ENCODE results near the gene GAL3ST2.

The GAL3ST2 gene

DNA sequence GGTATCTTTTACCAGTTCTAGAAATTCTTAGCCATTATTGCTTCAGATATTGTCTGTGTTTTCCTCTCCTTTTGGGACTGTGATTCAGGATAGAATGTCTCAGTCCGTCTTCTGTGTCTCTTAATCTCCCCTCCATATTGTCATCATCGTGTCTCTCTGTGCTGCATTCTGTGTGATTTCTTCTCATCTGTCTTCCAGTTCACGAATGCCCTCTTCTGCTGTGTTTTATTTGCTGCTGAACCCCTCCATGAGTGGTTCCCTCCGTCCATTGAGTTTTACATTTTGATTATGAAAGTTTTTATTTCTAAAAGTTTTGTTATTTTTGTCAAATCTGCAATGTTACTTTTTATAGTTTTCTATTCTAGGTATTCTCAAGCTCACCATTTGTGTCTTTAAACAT lies 30.5 kb upstream of the GAL3ST2 start:
- Histone ChIP-seq H3K27me3 (replicated peaks; ENCODE audit: insufficient read depth, low read length) (no peaks in the 10 kb centered on the region), H3K4me1 (ENCODE audit: low read length) (no peaks in the 10 kb centered on the region), H3K4me3 (ENCODE audit: low read length) (no peak overlapping the region), H3K79me2 (ENCODE audit: low read length) (no peaks in the 10 kb centered on the region), H3K4me2 (ENCODE audit: low read depth, low read length) (no peak overlapping the region), H3K27ac (ENCODE audit: low read length) (no peak overlapping the region), H3K9me2 (replicated peaks; ENCODE audit: insufficient read depth, low read length) (no peaks in the 10 kb centered on the region), H3K9me3 (replicated peaks; ENCODE audit: insufficient read depth, low read length) (no peaks in the 10 kb centered on the region), H2AFZ (ENCODE audit: low read length) (no peak overlapping the region), H3F3A (ENCODE audit: insufficient read depth, low read length) (no peaks in the 10 kb centered on the region), H4K20me1 (ENCODE audit: insufficient read depth, low read length) (no peaks in the 10 kb centered on the region), H3K9ac (ENCODE audit: low read length) (no peak overlapping the region), H3K36me3 (replicated peaks; ENCODE audit: insufficient read depth, low read length) (no peaks in the 10 kb centered on the region)
- no peak for DNase-seq
- no peak for TF ChIP-seq EZH2 (optimal IDR thresholded peaks at IDR 0.05; ENCODE audit: low read depth, low read length)
- TF ChIP-seq EZH2phosphoT487 (IDR thresholded peaks at IDR 0.05; ENCODE audit: low read length) = no peak
- TF ChIP-seq, protein P1, sequence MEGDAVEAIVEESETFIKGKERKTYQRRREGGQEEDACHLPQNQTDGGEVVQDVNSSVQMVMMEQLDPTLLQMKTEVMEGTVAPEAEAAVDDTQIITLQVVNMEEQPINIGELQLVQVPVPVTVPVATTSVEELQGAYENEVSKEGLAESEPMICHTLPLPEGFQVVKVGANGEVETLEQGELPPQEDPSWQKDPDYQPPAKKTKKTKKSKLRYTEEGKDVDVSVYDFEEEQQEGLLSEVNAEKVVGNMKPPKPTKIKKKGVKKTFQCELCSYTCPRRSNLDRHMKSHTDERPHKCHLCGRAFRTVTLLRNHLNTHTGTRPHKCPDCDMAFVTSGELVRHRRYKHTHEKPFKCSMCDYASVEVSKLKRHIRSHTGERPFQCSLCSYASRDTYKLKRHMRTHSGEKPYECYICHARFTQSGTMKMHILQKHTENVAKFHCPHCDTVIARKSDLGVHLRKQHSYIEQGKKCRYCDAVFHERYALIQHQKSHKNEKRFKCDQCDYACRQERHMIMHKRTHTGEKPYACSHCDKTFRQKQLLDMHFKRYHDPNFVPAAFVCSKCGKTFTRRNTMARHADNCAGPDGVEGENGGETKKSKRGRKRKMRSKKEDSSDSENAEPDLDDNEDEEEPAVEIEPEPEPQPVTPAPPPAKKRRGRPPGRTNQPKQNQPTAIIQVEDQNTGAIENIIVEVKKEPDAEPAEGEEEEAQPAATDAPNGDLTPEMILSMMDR (IDR thresholded peaks at IDR 0.05; ENCODE audit: low read length) = no peak

DNA sequence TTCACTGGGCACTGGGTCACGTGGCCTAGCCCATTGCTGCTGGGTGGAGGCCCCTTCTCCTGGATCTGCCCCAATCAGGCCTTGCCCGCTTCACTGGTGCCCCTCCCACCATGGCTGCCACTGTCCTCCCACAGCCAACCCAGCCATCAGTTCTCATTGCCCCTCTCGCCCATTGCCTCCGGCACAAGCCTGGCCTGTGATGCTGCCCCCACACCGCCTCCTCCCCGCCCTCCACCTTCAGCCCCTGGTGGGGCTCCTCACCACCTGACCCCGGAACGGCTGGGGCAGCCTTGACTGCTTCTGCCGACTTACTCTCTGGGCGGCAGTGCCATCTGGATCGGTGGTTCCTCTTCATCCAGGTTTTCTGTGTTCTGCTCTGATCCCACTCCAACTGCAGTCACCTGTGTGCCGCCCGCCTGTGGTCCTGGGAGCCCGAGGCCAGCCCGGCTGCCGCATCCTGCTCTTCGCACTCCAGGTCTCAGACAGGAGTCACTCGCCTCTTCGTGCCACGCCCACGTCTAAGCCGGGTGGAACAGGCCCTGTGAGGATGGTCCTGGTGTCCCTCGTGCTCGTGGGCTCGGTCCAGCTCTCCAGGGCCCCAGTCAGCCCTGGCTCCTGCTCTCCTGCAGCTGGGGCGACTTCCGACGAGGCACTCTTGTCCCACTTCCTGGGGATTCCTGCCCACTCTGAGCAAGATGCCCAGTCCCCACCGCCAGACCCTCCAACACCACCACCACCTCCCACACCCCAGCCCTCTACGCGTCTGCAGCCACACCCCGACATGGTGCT lies 28.0 kb upstream of the GAL3ST2 start:
- no peak for DNase-seq
- no peaks in the 10 kb centered on the region for H3K4me1 ChIP-seq (ENCODE audit: low read length)
- no peaks in the 10 kb centered on the region for H3K9me2 ChIP-seq (replicated peaks; ENCODE audit: insufficient read depth, low read length)
- TF ChIP-seq, protein P1 (IDR thresholded peaks at IDR 0.05; ENCODE audit: low read length) = no peak
- TF ChIP-seq EZH2phosphoT487 (IDR thresholded peaks at IDR 0.05; ENCODE audit: low read length) (no peak), EZH2 (optimal IDR thresholded peaks at IDR 0.05; ENCODE audit: low read depth, low read length) (no peak)
- H3K4me2 ChIP-seq (ENCODE audit: low read depth, low read length) = no peak overlapping the region
- no peaks in the 10 kb centered on the region for H3K36me3 ChIP-seq (replicated peaks; ENCODE audit: insufficient read depth, low read length)
- H3K4me3 ChIP-seq (ENCODE audit: low read length) = no peak overlapping the region
- no peak overlapping the region for H2AFZ ChIP-seq (ENCODE audit: low read length)
- H3K79me2 ChIP-seq (ENCODE audit: low read length) = no peaks in the 10 kb centered on the region
- no peaks in the 10 kb centered on the region for H3K27me3 ChIP-seq (replicated peaks; ENCODE audit: insufficient read depth, low read length)
- H4K20me1 ChIP-seq (ENCODE audit: insufficient read depth, low read length) = no peaks in the 10 kb centered on the region
- no peak overlapping the region for H3K27ac ChIP-seq (ENCODE audit: low read length)
- H3K9ac ChIP-seq (ENCODE audit: low read length) = no peak overlapping the region
- H3K9me3 ChIP-seq (replicated peaks; ENCODE audit: insufficient read depth, low read length) = no peaks in the 10 kb centered on the region
- H3F3A ChIP-seq (ENCODE audit: insufficient read depth, low read length) = no peaks in the 10 kb centered on the region

DNA sequence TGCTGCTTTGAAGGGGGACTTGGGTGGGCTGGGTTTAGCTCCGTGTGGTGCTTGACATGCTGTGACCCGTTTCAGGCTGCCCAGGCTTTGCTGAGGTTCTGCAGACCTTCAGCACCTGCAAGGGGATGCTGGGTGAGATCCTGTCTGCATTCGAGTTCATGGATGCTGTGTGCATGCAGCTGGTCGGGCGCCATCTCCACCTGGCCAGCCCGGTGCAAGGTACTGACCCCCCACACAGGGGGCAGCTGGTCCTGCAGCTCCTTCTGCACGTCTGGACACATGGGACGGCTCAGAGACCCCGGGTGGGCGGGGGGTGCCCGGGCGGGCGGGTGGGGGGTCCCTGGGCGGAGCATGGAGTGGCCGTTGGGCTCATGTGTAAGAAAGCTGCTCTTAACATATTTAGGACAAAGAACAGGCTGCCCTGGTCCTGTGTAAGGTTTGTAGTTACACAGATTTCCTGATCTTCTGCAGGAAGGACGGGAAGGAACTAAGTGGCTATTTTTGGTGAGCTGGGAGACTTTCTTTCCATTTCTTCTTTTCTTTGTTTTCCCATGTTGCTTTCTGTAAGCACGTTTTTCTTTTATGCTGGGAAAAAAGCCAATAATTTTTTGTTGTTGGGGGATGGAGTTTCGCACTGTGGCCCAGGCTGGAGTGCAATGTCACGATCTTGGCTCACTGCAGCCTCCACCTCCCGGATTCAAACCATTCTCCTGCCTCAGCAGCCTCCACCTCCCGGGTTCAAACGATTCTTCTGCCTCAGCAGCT lies 26.4 kb upstream of the GAL3ST2 start:
- Histone ChIP-seq H3K36me3 (replicated peaks; ENCODE audit: insufficient read depth, low read length) (no peaks in the 10 kb centered on the region), H2AFZ (ENCODE audit: low read length) (no peak overlapping the region), H3K4me1 (ENCODE audit: low read length) (no peaks in the 10 kb centered on the region), H3K4me2 (ENCODE audit: low read depth, low read length) (no peak overlapping the region), H3K9ac (ENCODE audit: low read length) (no peak overlapping the region), H4K20me1 (ENCODE audit: insufficient read depth, low read length) (no peaks in the 10 kb centered on the region), H3K9me3 (replicated peaks; ENCODE audit: insufficient read depth, low read length) (no peaks in the 10 kb centered on the region), H3K4me3 (ENCODE audit: low read length) (no peak overlapping the region), H3K79me2 (ENCODE audit: low read length) (no peaks in the 10 kb centered on the region), H3K27ac (ENCODE audit: low read length) (no peak overlapping the region), H3K27me3 (replicated peaks; ENCODE audit: insufficient read depth, low read length) (no peaks in the 10 kb centered on the region), H3F3A (ENCODE audit: insufficient read depth, low read length) (no peaks in the 10 kb centered on the region), H3K9me2 (replicated peaks; ENCODE audit: insufficient read depth, low read length) (no peaks in the 10 kb centered on the region)
- no peak for DNase-seq
- no peak for TF ChIP-seq EZH2phosphoT487 (IDR thresholded peaks at IDR 0.05; ENCODE audit: low read length)
- TF ChIP-seq, protein P1 (IDR thresholded peaks at IDR 0.05; ENCODE audit: low read length) = no peak
- no peak for TF ChIP-seq EZH2 (optimal IDR thresholded peaks at IDR 0.05; ENCODE audit: low read depth, low read length)
